Common myeloid progenitor, CD34-positive (primary cell): ENCODE results near the gene PHOX2A.

Experiments used
- CTCF ChIA-PET: fragments of 350-600 bp; sonication (Branson Sonifier 250); formaldehyde crosslinking; loops from one replicate; lab custom pipeline; 2021; ENCODE audit warnings: antibody characterized with exemption; lab: Charles Lee
- POLR2A ChIA-PET: fragments of 350-600 bp; sonication (Branson Sonifier 250); formaldehyde crosslinking; loops from one replicate; lab custom pipeline; 2021; ENCODE audit warnings: antibody characterized with exemption; lab: Charles Lee
- DNase-seq, 3 donors: peaks; one replicate each; pipeline versions ENCODE4 v3.0.0 to v3.0.0-alpha.2; 2013
- H3K27ac ChIP-seq, 2 experiments: 1 replicate in 1 of 2; 2 replicates in 1 of 2; pipeline ENCODE4 v1.7.0; 2013; ENCODE audit warnings: inconsistent platforms in 2 of 2, low read length in 2 of 2, mild to moderate bottlenecking in 2 of 2, low read depth in 1 of 2, moderate library complexity in 1 of 2; ENCODE audit not compliant: severe bottlenecking in 2 of 2, insufficient read depth in 1 of 2, poor library complexity in 1 of 2
- H3K27me3 ChIP-seq, 5 experiments: replicated peaks in 2 of 5; 1 replicate in 3 of 5; 2 replicates in 2 of 5; pipeline versions ENCODE4 v1.6.1 to v1.7.0; 2013; ENCODE audit warnings: low read length in 4 of 5, mild to moderate bottlenecking in 2 of 5, moderate library complexity in 2 of 5, inconsistent platforms in 1 of 5; ENCODE audit not compliant: insufficient read depth in 5 of 5, control insufficient read depth in 4 of 5
- H3K36me3 ChIP-seq, 4 experiments: 1 replicate in 2 of 4; 2 replicates in 2 of 4; pipeline versions ENCODE4 v1.6.1 to v1.7.0; 2013; ENCODE audit warnings: low read length in 3 of 4, control low read depth in 1 of 4, mild to moderate bottlenecking in 1 of 4; ENCODE audit not compliant: control insufficient read depth in 4 of 4, insufficient read depth in 4 of 4
- H3K4me1 ChIP-seq, 4 experiments: 1 replicate in 3 of 4; 2 replicates in 1 of 4; pipeline versions ENCODE4 v1.6.1 to v1.7.1; 2013; ENCODE audit warnings: low read length in 3 of 4, mild to moderate bottlenecking in 3 of 4, control low read depth in 1 of 4, inconsistent platforms in 1 of 4, moderate library complexity in 1 of 4; ENCODE audit not compliant: control insufficient read depth in 4 of 4, insufficient read depth in 4 of 4; ENCODE audit errors: control extremely low read depth in 1 of 4
- H3K4me3 ChIP-seq, 7 experiments: 1 replicate in 4 of 7; 2 replicates in 3 of 7; pipeline versions ENCODE4 v1.5.1 to v1.7.0; 2013; ENCODE audit warnings: mild to moderate bottlenecking in 7 of 7, low read length in 6 of 7, moderate library complexity in 6 of 7, inconsistent platforms in 2 of 7, low read depth in 2 of 7, control low read depth in 1 of 7; ENCODE audit not compliant: insufficient read depth in 4 of 7, control insufficient read depth in 1 of 7; ENCODE audit errors: extremely low read depth in 1 of 7
- H3K9me3 ChIP-seq, 5 experiments: 1 replicate in 4 of 5; 2 replicates in 1 of 5; pipeline versions ENCODE4 v1.6.1 to v1.7.1; 2013; ENCODE audit warnings: low read length in 4 of 5, mild to moderate bottlenecking in 2 of 5, inconsistent platforms in 1 of 5, low read depth in 1 of 5, moderate library complexity in 1 of 5; ENCODE audit not compliant: control insufficient read depth in 4 of 5, insufficient read depth in 2 of 5; ENCODE audit errors: control extremely low read depth in 1 of 5
- WGBS: methylation state at CpG from one replicate; pipeline ENCODE4 v1.1.5; 2013; ENCODE audit not compliant: insufficient coverage; 5-methylcytosine and 5-hydroxymethylcytosine counted together

PHOX2A gene

GRCh38 chr11:72191961-72192381 is 52.0 kb downstream of the PHOX2A start, which contains the start of gene FOLR1:
TSS of gene FOLR1 (plus strand) at chr11:72192140. CDS start at chr11:72192174, 34 bp downstream.
- DNase-seq = no peak
- Histone ChIP-seq H3K9me3 (no peaks in the 10 kb centered on the region), H3K4me1 (no peaks in the 10 kb centered on the region), H3K4me3 (no peak within 1 kb of the TSS), H3K27ac (no peak within 1 kb of the TSS), H3K36me3 (no peaks in the 10 kb centered on the region), H3K27me3 (no peaks in the 10 kb centered on the region)
- 89% methylated on average over 3 of the region's 5 CpGs for WGBS
- ChIA-PET POLR2A (no interaction called here), CTCF (no interaction called here)

- Histone ChIP-seq H3K4me3 (no peak overlapping the region), H3K27me3 (no peaks in the 10 kb centered on the region), H3K9me3 (no peaks in the 10 kb centered on the region), H3K36me3 (no peaks in the 10 kb centered on the region), H3K4me1 (no peaks in the 10 kb centered on the region), H3K27ac (no peak overlapping the region)
- DNase-seq = no peak
- 100% methylated on average over 5 of the region's 5 CpGs for WGBS
- POLR2A ChIA-PET = no interaction called here
- CTCF ChIA-PET = interaction anchor here (0.6 to 1.4 kb wide), 5 partner anchors 46 to 224 kb away, joined by 3 to 6 read pairs (median 4); no protein-coding TSS in a partner anchor
These were observed 53.3 kb downstream of the PHOX2A start for GRCh38 chr11:72190631-72191071.

GRCh38 chr11:72189455-72190250 is 54.3 kb downstream of the PHOX2A start:
- Histone ChIP-seq H3K4me1 (no peaks in the 10 kb centered on the region), H3K27me3 (no peaks in the 10 kb centered on the region), H3K4me3 (no peak overlapping the region), H3K9me3 (no peaks in the 10 kb centered on the region), H3K36me3 (no peaks in the 10 kb centered on the region), H3K27ac (no peak overlapping the region)
- no CpG with 5 or more reads among the region's 3 CpGs for WGBS
- POLR2A ChIA-PET = interaction anchor here (0.5 kb wide), 1 partner anchor 138 kb away, joined by 4 read pairs; no protein-coding TSS in a partner anchor
- CTCF ChIA-PET = interaction anchor here (0.7 to 1.4 kb wide), 4 partner anchors 13 to 174 kb away, joined by 3 to 6 read pairs (median 4); no protein-coding TSS in a partner anchor
- no peak for DNase-seq
